Measurements from ENCODE around the gene AKR7A2. TPM values are rescaled to one million over a fixed set of nuclear protein-coding genes. Genes with fewer than 3 reads are reported as not detected.
"Not testable (repeated sequence)": the region's sequence is repeated elsewhere in the genome, so short reads cannot be mapped to it uniquely, and the experiment has no call there.

AKR7A2 gene
- total and polyA plus RNA-seq, 10 donors: 14.6 to 68.4 (median 33.4) TPM

DNA sequence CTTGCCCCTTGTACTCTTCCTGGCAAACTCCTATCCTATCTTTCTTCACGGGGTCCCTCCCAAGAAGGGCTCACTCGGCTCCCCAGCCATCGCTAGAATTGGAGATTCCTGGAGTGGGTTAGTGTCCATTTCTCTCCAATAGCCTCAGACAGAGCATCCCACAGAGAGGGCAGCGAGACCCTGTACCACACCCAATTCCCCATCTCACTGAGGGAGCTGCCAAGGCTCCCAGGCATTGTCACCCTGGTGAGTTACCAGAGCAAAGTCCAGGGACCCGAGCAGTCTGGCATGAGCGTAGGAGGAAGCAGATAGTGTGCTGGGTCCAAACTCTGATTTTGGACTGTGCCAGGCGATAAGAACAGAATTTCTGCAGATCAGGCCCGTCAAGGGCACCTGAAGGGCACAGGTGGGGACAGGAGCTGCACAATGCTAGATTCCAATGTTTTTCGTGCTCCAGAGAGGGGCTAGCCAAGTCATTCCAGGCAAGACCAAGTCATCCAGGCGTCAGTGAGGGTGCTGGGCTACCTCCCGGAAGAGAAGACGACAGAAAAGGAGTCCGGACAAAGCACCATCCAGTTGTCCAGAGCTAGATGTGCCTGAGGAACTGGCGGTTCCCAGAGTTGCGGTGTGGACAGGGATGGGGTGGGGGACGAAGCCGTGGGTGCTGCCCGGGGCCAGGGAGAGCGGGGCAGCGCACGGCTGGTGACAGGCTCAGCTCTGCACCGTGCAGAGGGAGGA is 38.7 kb downstream of the AKR7A2 start:
- intact Hi-C loops (cut with DNase I; ENCODE audit: low total_unique reads): no loop called here
- H3K36me3 ChIP-seq: no peaks in the 10 kb centered on the region
- TF ChIP-seq POLR2AphosphoS5 (IDR thresholded peaks at IDR 0.05): no peak
- no peak for TF ChIP-seq CTCF (IDR thresholded peaks at IDR 0.05 in 8 of 11, conservative IDR thresholded peaks at IDR 0.05 in 3 of 11)
- no peak for TF ChIP-seq POLR2A (IDR thresholded peaks at IDR 0.05)
- WGBS, 5 donors: 86 to 91% (median 88%) methylated on average over 21 to 22 of the region's 22 CpGs
- H3K4me1 ChIP-seq: peaks cover 0 to 3% (median 0%) of the 10 kb centered on the region in 6 donors
- no peak for DNase-seq
- H3K9me3 ChIP-seq: peaks cover 0 to 32% (median 20%) of the 10 kb centered on the region in 8 donors
- peaks cover 0 to 24% (median 11%) of the 10 kb centered on the region in 7 donors for H3K27me3 ChIP-seq (replicated peaks in 1 of 7)
- H3K4me3 ChIP-seq: peak overlapping the region in 1 of 8 donors; percentile 25
- no peak overlapping the region for H3K27ac ChIP-seq

- intact Hi-C loops (cut with DNase I; ENCODE audit: low total_unique reads): no loop called here
- no peak overlapping the region for H3K27ac ChIP-seq
- peaks cover 0 to 25% (median 15%) of the 10 kb centered on the region in 8 donors for H3K9me3 ChIP-seq
- TF ChIP-seq POLR2AphosphoS5 (IDR thresholded peaks at IDR 0.05) (no peak), CTCF (IDR thresholded peaks at IDR 0.05 in 8 of 11, conservative IDR thresholded peaks at IDR 0.05 in 3 of 11) (no peak), POLR2A (IDR thresholded peaks at IDR 0.05) (no peak)
- peaks cover 0 to 3% (median 0%) of the 10 kb centered on the region in 6 donors for H3K4me1 ChIP-seq
- no peak overlapping the region for H3K4me3 ChIP-seq
- H3K36me3 ChIP-seq: no peaks in the 10 kb centered on the region
- peaks cover 0 to 24% (median 11%) of the 10 kb centered on the region in 7 donors for H3K27me3 ChIP-seq (replicated peaks in 1 of 7)
- DNase-seq: no peak
Measured at GRCh38 chr1:19272064-19272463, 39.9 kb downstream of the AKR7A2 start.

DNA sequence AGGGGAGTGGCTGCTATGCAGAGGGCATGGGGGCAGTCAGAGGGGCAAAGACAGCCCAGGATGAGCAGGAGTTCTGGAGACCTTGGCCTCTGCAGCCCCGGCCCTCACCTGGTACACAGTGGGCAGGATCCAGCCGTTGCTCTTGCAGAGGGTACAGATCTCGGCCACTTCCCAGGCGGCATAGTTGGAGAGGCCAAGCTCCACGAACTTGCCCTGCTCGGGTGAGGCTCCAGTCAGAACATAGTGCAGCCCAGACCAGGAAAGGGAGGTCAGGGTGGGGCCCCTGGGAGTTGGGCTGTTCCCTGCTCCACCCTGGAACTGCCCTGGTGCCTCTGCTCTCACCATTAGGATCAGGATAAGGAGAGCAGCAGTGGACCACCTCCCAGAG is 41.6 kb downstream of the AKR7A2 start:
- H3K27ac ChIP-seq; H3K4me1 ChIP-seq; DNase-seq; H3K4me3 ChIP-seq; H3K36me3 ChIP-seq; intact Hi-C loops (cut with DNase I; ENCODE audit: low total_unique reads): not testable (repeated sequence)
- peaks cover 0 to 12% (median 7%) of the 10 kb centered on the region in 8 donors for H3K9me3 ChIP-seq
- H3K27me3 ChIP-seq (replicated peaks in 1 of 7): peaks cover 0 to 24% (median 11%) of the 10 kb centered on the region in 7 donors
- 69 to 85% (median 79%) methylated on average over 2 to 6 of the region's 6 CpGs for WGBS, 5 donors

GRCh38 chr1:19269427-19270342 is 42.3 kb downstream of the AKR7A2 start:
- 63 to 94% (median 78%) methylated on average over 7 to 9 of the region's 9 CpGs for WGBS, 5 donors
- intact Hi-C loops (cut with DNase I; ENCODE audit: low total_unique reads): not testable (repeated sequence)

DNA sequence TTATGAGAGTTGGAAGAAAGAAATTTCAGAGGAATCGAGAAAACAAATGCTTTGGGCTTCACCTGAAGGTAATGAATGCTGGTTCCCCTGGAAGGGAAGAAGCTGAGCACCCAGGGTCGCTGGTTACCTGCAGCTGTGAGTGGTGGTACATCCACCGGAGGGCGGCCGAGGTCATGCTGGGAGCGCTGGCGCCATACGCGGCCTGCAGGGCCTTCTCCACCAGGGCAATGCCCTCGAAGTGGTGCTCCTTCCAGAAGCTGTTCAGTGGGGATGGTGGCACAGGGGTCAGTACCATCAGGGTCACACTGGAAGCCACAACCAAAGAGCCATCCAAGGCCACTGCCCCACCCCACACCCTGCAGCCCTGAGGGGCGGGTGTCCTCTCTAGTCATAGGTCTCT is 43.5 kb downstream of the AKR7A2 start:
- Histone ChIP-seq H3K36me3 (no peaks in the 10 kb centered on the region), H3K27ac (no peak overlapping the region), H3K4me3 (no peak overlapping the region), H3K27me3 (replicated peaks in 1 of 7) (peaks cover 0 to 11% (median 2%) of the 10 kb centered on the region in 7 donors), H3K9me3 (no peaks in the 10 kb centered on the region), H3K4me1 (no peaks in the 10 kb centered on the region)
- no peak for DNase-seq
- intact Hi-C loops (cut with DNase I; ENCODE audit: low total_unique reads): no loop called here
- TF ChIP-seq CTCF (IDR thresholded peaks at IDR 0.05 in 8 of 11, conservative IDR thresholded peaks at IDR 0.05 in 3 of 11) (no peak), POLR2A (IDR thresholded peaks at IDR 0.05) (no peak), POLR2AphosphoS5 (IDR thresholded peaks at IDR 0.05) (no peak)
- WGBS, 5 donors: 81 to 85% (median 84%) methylated on average over 10 to 11 of the region's 11 CpGs

More at GRCh38 chr1:19269427-19270342, 42.3 kb downstream of the AKR7A2 start:
- not testable (repeated sequence) for DNase-seq, H3K4me1 ChIP-seq, H3K4me3 ChIP-seq, H3K36me3 ChIP-seq, H3K9me3 ChIP-seq, H3K27ac ChIP-seq
- H3K27me3 ChIP-seq (replicated peaks in 1 of 7): peaks cover 0 to 23% (median 11%) of the 10 kb centered on the region in 7 donors

All from spleen (tissue), 11 donors.